Neural progenitor cell (in vitro differentiated cells): ENCODE measurements around the gene DNMT3A. TPM values are rescaled to one million over a fixed set of nuclear protein-coding genes. Genes with fewer than 3 reads are reported as not detected.
A peak's percentile ranks its signal among the peaks of the same experiment; 100 is the strongest.

Experiments used
- DNase-seq: peaks from one replicate; pipeline ENCODE4 v3.0.0-alpha.2; 2016; ENCODE audit warnings: low spot score
- H2AFZ ChIP-seq: fragments of 200-600 bp; sonication (generic); replicated peaks from 2 replicates; pipeline ENCODE4 v1.6.1; 2016; ENCODE audit warnings: antibody characterized with exemption
- H3F3A ChIP-seq: fragments of 200-600 bp; sonication (generic); 2 replicates; pipeline ENCODE4 v1.6.1; 2016; ENCODE audit warnings: antibody characterized with exemption, low read depth
- H3K27ac ChIP-seq: fragments of 200-600 bp; sonication (generic); 2 replicates; pipeline ENCODE4 v1.5.1; 2016; ENCODE audit warnings: mild to moderate bottlenecking
- H3K27me3 ChIP-seq: fragments of 200-600 bp; sonication (generic); 2 replicates; pipeline ENCODE4 v1.6.1; 2016; ENCODE audit warnings: mild to moderate bottlenecking, moderate library complexity
- H3K36me3 ChIP-seq: fragments of 200-600 bp; sonication (generic); 2 replicates; pipeline ENCODE4 v1.5.1; 2016
- H3K4me1 ChIP-seq: fragments of 200-600 bp; sonication (generic); 2 replicates; pipeline ENCODE4 v1.6.1; 2016; ENCODE audit warnings: mixed run types
- H3K4me2 ChIP-seq: fragments of 200-600 bp; sonication (generic); 2 replicates; pipeline ENCODE4 v1.6.1; 2016
- H3K4me3 ChIP-seq: fragments of 200-600 bp; sonication (generic); 2 replicates; pipeline ENCODE4 v1.5.1; 2016
- H3K79me2 ChIP-seq: fragments of 200-600 bp; sonication (generic); 2 replicates; pipeline ENCODE4 v1.6.1; 2016; ENCODE audit warnings: low read depth
- H3K9ac ChIP-seq: fragments of 200-600 bp; sonication (generic); 2 replicates; pipeline ENCODE4 v1.6.1; 2016
- H3K9me3 ChIP-seq: fragments of 200-600 bp; sonication (generic); 2 replicates; pipeline ENCODE4 v1.5.1; 2016; ENCODE audit warnings: low read depth
- H4K20me1 ChIP-seq: fragments of 200-600 bp; sonication (generic); 2 replicates; pipeline ENCODE4 v1.6.1; 2016; ENCODE audit warnings: low read depth
- H3K27ac Mint-ChIP-seq: 3 replicates; pipeline ENCODE4 v1.8.0; 2021; ENCODE audit warnings: mixed read lengths
- H3K27me3 Mint-ChIP-seq: 2 replicates; pipeline ENCODE4 v1.8.0; 2022; ENCODE audit warnings: low read depth, mild to moderate bottlenecking, inconsistent platforms, moderate library complexity, mixed read lengths; ENCODE audit not compliant: insufficient read depth
- H3K36me3 Mint-ChIP-seq: 3 replicates; pipeline ENCODE4 v1.8.0; 2021; ENCODE audit warnings: mixed read lengths
- H3K4me1 Mint-ChIP-seq: 3 replicates; pipeline ENCODE4 v1.8.0; 2021; ENCODE audit warnings: mixed read lengths
- H3K4me3 Mint-ChIP-seq: 3 replicates; pipeline ENCODE4 v1.8.0; 2021; ENCODE audit warnings: mild to moderate bottlenecking, moderate library complexity, mixed read lengths
- H3K9me3 Mint-ChIP-seq: 3 replicates; pipeline ENCODE4 v1.8.0; 2020; ENCODE audit warnings: mixed read lengths
- EZH2 ChIP-seq: fragments of 200-600 bp; sonication (generic); IDR thresholded peaks from 2 replicates; pipeline ENCODE4 v1.6.1; 2017; ENCODE audit warnings: antibody characterized with exemption, mild to moderate bottlenecking, moderate library complexity
- EZH2phosphoT487 ChIP-seq: fragments of 200-600 bp; sonication (generic); IDR thresholded peaks from 2 replicates; pipeline ENCODE4 v1.6.1; 2017; ENCODE audit warnings: antibody characterized with exemption
- total RNA-seq: library from RNA; depleted of rRNA; stranded (reverse); fragments of >200 nt; gene quantifications from 2 replicates; pipeline ENCODE4 v1.2.3, GENCODE V29; 2015; ENCODE audit warnings: low replicate concordance
- TF ChIP-seq, protein P1 (sequence below): fragments of 200-600 bp; sonication (generic); IDR thresholded peaks from 2 replicates; pipeline ENCODE4 v1.5.1; 2017; ENCODE audit warnings: antibody characterized with exemption, mild to moderate bottlenecking

Gene DNMT3A
- total RNA-seq, 1 donor from 2014 or later: 46.5 TPM

DNA sequence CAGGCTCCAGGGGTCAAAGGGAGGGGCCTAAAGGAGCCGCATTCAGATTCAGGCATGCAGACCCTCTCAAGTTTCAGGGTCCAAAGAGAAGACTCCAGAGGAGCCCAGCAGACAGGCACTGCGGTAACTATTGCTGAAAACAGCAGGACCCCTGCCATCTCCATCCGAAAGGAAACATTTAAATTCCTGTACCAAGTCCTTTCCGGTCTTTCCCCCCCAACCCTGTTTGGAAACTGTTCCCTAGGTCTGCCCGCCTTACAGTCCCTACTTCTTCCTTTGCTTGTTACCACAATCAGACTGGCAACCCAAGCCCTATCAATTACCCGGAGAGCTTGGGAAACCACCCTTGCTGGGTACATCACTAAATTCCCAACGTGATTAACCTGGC, 82.0 kb downstream of the DNMT3A start:
- Mint-ChIP-seq H3K4me1 (peaks cover 74% of the 10 kb centered on the region), H3K4me3 (peak overlapping the region; percentile 59), H3K9me3 (no peaks in the 10 kb centered on the region), H3K27ac (no peak overlapping the region), H3K27me3 (peaks cover 4% of the 10 kb centered on the region), H3K36me3 (peaks cover 6% of the 10 kb centered on the region)
- Histone ChIP-seq H4K20me1 (no peaks in the 10 kb centered on the region), H2AFZ (peak overlapping the region; percentile 11), H3K9ac (peak overlapping the region; percentile 27), H3K27ac (peak overlapping the region; percentile 78), H3K79me2 (no peaks in the 10 kb centered on the region), H3K36me3 (no peaks in the 10 kb centered on the region), H3K4me3 (peak overlapping the region; percentile 35), H3K4me1 (peaks cover 56% of the 10 kb centered on the region), H3K9me3 (no peaks in the 10 kb centered on the region), H3K4me2 (peak overlapping the region; percentile 77), H3F3A (peaks cover 56% of the 10 kb centered on the region), H3K27me3 (no peaks in the 10 kb centered on the region)
- peak; percentile 83 for DNase-seq
- TF ChIP-seq EZH2: no peak
- TF ChIP-seq, protein P1, sequence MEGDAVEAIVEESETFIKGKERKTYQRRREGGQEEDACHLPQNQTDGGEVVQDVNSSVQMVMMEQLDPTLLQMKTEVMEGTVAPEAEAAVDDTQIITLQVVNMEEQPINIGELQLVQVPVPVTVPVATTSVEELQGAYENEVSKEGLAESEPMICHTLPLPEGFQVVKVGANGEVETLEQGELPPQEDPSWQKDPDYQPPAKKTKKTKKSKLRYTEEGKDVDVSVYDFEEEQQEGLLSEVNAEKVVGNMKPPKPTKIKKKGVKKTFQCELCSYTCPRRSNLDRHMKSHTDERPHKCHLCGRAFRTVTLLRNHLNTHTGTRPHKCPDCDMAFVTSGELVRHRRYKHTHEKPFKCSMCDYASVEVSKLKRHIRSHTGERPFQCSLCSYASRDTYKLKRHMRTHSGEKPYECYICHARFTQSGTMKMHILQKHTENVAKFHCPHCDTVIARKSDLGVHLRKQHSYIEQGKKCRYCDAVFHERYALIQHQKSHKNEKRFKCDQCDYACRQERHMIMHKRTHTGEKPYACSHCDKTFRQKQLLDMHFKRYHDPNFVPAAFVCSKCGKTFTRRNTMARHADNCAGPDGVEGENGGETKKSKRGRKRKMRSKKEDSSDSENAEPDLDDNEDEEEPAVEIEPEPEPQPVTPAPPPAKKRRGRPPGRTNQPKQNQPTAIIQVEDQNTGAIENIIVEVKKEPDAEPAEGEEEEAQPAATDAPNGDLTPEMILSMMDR: no peak
- no peak for TF ChIP-seq EZH2phosphoT487

DNA sequence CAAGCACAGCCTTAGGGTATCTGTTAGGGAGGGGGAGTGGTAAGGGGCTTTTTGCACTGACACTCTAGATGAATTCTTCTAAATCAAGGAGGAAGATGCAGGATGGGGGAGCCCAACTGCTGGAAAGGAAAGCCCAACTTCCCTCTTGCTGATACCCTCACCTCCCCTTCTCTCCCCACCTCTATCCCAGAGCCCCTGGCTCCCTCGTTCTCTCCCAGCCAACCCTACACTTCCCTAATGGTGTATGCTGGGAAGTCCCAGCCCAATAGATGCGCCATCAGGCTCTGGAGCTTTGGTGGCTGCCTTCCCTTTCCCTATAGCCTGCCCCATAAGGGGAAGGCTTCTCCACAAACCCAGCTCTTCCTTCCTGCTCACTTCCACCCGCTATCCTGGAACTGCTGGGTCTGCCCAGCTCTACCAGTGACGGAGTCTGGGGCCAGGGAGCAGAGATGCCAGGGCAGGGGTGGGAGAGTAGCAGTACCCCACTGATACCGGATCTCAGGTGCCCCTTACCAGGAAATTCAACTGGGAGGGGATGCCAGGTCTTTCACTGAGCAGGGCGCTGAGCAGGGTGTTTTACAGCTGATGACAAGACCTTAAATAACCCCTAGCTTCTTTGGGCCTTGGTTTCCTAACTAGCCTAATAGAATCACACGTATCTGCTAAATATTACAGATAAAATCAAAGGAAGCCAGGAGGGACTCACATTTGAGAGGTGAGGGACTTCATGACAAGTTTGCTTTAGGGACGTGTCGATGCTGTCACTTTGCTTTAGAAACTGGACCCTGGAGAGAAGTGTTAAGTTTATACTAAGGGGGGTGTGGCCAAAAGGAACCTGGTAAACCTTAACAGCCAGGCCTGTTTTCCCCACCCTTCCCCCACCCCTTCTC, 82.6 kb downstream of the DNMT3A start:
- Mint-ChIP-seq H3K36me3 (peaks cover 13% of the 10 kb centered on the region), H3K4me1 (peaks cover 77% of the 10 kb centered on the region), H3K27me3 (peaks cover 11% of the 10 kb centered on the region), H3K4me3 (no peak overlapping the region), H3K9me3 (no peaks in the 10 kb centered on the region), H3K27ac (peak overlapping the region; percentile 39)
- Histone ChIP-seq H3K9ac (no peak overlapping the region), H3K36me3 (no peaks in the 10 kb centered on the region), H3K4me2 (peak overlapping the region; percentile 77), H3K4me1 (peaks cover 55% of the 10 kb centered on the region), H3K79me2 (no peaks in the 10 kb centered on the region), H3K4me3 (peak overlapping the region; percentile 35), H3F3A (peaks cover 56% of the 10 kb centered on the region), H3K27ac (peak overlapping the region; percentile 78), H3K27me3 (no peaks in the 10 kb centered on the region), H2AFZ (peak overlapping the region; percentile 19), H3K9me3 (no peaks in the 10 kb centered on the region), H4K20me1 (no peaks in the 10 kb centered on the region)
- no peak for DNase-seq
- TF ChIP-seq, protein P1: no peak
- TF ChIP-seq EZH2: no peak
- no peak for TF ChIP-seq EZH2phosphoT487

DNA sequence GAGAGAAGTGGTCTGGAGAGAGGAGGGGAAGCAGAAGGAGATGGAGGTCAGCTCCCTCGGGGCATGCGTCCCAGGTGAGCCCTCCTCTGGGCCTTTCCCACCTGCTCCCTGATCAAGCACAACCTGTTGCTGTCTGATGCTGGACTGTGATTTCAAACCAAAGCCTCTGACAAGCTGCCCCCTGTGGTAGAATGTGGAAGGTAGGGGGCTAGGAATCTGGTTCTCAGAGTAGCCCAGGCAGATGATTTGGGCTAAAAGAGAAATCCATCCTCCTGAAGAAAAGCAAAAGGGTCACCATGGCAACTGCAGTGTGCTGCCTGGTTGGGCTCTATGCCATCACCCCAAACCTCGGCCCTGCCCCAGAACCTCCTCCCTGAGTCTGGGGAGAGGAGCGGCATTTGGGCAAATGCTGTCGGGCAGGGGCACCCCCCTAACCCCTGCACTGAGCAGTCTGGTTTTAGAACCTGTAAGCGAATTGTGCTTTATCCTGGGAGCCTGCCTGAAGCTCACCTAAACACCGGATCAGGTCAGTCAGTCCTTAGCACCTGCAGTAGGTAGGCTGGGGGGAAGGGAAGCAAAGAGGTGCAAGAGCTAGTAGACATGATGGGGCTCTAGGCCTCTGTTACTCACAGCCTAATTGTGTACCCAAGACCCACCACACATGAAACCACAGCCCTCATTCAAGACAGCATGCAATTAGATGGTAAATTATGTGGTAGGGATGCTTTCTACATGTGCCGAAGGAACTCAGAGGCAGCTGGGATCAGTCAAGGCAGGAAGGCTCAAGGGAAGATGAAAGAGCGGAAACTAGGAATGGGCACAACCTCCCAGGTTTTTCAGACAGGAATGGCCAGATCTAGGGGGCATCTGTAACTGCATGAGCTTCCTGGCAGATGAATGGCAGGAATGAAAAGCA, 83.5 kb downstream of the DNMT3A start:
- Histone ChIP-seq H3K36me3 (no peaks in the 10 kb centered on the region), H3K9me3 (no peaks in the 10 kb centered on the region), H3K27me3 (no peaks in the 10 kb centered on the region), H3K9ac (no peak overlapping the region), H3K4me2 (peak overlapping the region; percentile 42), H3K27ac (peak overlapping the region; percentile 20), H3K4me3 (no peak overlapping the region), H3F3A (peaks cover 52% of the 10 kb centered on the region), H3K79me2 (no peaks in the 10 kb centered on the region), H2AFZ (peak overlapping the region; percentile 19), H3K4me1 (peaks cover 51% of the 10 kb centered on the region), H4K20me1 (no peaks in the 10 kb centered on the region)
- Mint-ChIP-seq H3K4me3 (peak overlapping the region; percentile 0), H3K36me3 (peaks cover 19% of the 10 kb centered on the region), H3K4me1 (peaks cover 75% of the 10 kb centered on the region), H3K27ac (peak overlapping the region; percentile 39), H3K27me3 (peaks cover 12% of the 10 kb centered on the region), H3K9me3 (no peaks in the 10 kb centered on the region)
- no peak for TF ChIP-seq EZH2
- TF ChIP-seq, protein P1: peak; percentile 47
- DNase-seq: peak; percentile 65
